ENCODE results near the gene STK32A.

- no peak for TF ChIP-seq CTCF (IDR thresholded peaks at IDR 0.05)
- no peak for TF ChIP-seq POLR2A (IDR thresholded peaks at IDR 0.05)
These were observed 197.5 kb downstream of the STK32A start for GRCh38 chr5:147432323-147432722.
